Activated naive CD4-positive, alpha-beta T cell treated with anti-CD3 and anti-CD28 coated beads, Interleukin-2, amount 10 ng/mL, durations not matched to agents 5 hours and 36 hours (primary cell): ENCODE results near the gene LMOD3. TPM values are rescaled to one million over a fixed set of nuclear protein-coding genes. Genes with fewer than 3 reads are reported as not detected.

Source experiments
- total RNA-seq, 2 experiments: library from RNA; stranded (reverse); gene quantifications; one replicate each; pipeline ENCODE4 v1.2.3, GENCODE V29; 2021

LMOD3 gene
- total RNA-seq = not detected

GRCh38 chr3:69122403-69122802 is at the start of gene LMOD3:
LMOD3 (minus strand) TSS chr3:69122595; CDS start chr3:69122386, 209 bp downstream.

DNA sequence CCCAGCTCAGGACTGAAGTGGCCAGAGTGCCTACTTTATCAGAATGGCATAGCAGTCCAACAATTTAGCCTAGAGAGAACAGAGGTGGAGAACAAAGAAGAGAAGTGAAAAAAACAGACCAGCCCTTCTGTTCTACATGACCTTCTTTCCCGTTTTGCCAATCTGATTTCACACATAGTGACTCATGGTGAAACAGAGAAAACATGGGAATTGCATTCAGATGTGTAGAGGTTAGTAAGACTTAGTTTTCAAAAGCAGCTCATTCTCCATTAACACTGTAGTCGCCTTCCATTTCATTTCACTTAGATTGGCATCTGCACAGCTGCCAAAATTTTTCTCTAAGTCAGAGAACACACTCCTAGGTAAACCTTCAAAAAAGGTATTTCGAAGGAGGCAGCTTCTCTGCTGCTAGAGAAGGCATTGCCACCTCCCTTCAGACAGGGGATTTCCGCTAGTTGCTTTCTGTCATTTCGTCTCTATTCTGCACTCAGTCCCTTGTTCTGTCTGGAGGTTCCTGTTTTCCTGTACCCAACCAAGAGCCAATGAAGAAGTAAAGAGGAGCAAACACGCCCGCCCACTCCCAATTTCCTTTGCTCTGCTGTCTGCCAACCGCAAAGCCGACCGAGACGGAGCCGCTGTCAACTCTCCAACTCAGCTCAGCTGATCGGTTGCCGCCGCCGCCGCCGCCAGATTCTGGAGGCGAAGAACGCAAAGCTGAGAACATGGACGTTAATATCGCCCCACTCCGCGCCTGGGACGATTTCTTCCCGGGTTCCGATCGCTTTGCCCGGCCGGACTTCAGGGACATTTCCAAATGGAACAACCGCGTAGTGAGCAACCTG is 37.8 kb downstream of the LMOD3 start, which contains the start of gene ARL6IP5:
TSS of gene ARL6IP5 (plus strand) at position 612 of the 842 bp plus-strand sequence. CDS start at position 723, 111 bp downstream.

DNA sequence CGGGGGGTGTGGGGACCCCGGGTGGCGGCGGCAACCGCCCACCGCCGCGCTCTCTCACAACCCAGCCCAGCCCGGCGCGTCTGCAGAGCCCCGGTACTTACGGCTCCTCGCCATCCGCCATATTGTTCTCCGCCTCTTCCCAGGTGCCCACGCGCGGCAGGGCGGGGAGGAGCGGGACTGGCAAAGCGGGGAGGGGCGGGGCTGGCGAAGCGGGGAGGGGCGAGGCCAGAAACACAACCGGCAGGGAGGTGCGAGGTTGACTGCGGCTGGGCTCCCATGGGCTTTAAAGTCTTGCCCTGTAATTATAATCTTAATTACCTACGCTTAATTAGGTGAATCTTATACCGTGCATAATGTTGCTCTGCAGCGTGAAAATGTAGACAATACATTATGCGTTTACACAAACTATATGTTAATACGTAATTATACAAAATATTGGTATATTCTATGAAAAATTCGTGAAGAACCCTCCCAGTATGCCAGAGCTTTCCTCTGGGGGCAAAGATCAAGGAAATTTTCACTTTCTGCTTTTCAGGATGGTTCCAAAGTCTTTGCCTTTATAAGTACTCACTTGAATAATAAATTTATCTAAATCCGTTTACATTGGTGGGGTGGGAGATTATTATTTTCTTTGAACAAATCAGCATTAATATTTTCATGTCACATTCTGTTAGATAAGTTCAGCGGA is 42.0 kb downstream of the LMOD3 start, which contains the start of gene UBA3:
TSS of gene UBA3 (minus strand) at position 133 of the 688 bp plus-strand sequence. CDS start at position 121, 12 bp downstream.

Other genes with a start within 250 kb of the LMOD3 start
- gene TAFA4, start 190.0 kb downstream of the LMOD3 start, total RNA-seq = not detected
- 10 to 100 TPM; 12.1 to 13.1 TPM for gene EOGT, start 108.9 kb downstream of the LMOD3 start, total RNA-seq
- gene TMF1, start 70.3 kb downstream of the LMOD3 start, total RNA-seq = 10 to 100 TPM; 49.7 to 53.0 TPM
- gene UBA3, start 42.2 kb downstream of the LMOD3 start, total RNA-seq = 100 to 1,000 TPM in 1 of 2 experiments, 10 to 100 TPM in 1; 92.0 to 102 TPM
- 100 to 1,000 TPM; 182 to 189 TPM for gene ARL6IP5, start 37.7 kb downstream of the LMOD3 start, total RNA-seq